ENCODE measurements around the gene ZNRF3. TPM values are rescaled to one million over a fixed set of nuclear protein-coding genes. Genes with fewer than 3 reads are reported as not detected.

Gene ZNRF3
- total RNA-seq, 2 donors from 2014 or later: 5.9 to 12.2 TPM

- Histone ChIP-seq H3K9me3 (no peaks in the 10 kb centered on the region), H3K36me3 (no peaks in the 10 kb centered on the region), H3K4me1 (no peaks in the 10 kb centered on the region), H3K27me3 (no peaks in the 10 kb centered on the region), H3K9ac (ENCODE audit: low read depth in 2 of 2, low read length in 2 of 2) (no peak overlapping the region), H3K27ac (peak overlapping the region; percentile 34), H3K4me3 (no peak overlapping the region)
- intact Hi-C loops (cut with DNase I): loop anchor here (10.0 kb wide), 2 partner anchors 110 to 200 kb away; no protein-coding TSS in a partner anchor
- no peak for TF ChIP-seq CTCF (IDR thresholded peaks at IDR 0.05)
- no peak for DNase-seq
Measured at GRCh38 chr22:29044657-29045176, 161.3 kb downstream of the ZNRF3 start.

- TF ChIP-seq CTCF (IDR thresholded peaks at IDR 0.05): no peak
- no peaks in the 10 kb centered on the region for H3K36me3 ChIP-seq
- intact Hi-C loops (cut with DNase I): loop anchor here (10.0 kb wide), 2 partner anchors 106 to 196 kb away; no protein-coding TSS in a partner anchor
- H3K4me1 ChIP-seq: no peaks in the 10 kb centered on the region
- H3K27ac ChIP-seq: no peak overlapping the region
- H3K9me3 ChIP-seq: no peaks in the 10 kb centered on the region
- no peaks in the 10 kb centered on the region for H3K27me3 ChIP-seq
- H3K4me3 ChIP-seq: no peak overlapping the region
- DNase-seq: no peak
- H3K9ac ChIP-seq (ENCODE audit: low read depth in 2 of 2, low read length in 2 of 2): no peak overlapping the region
Measured at GRCh38 chr22:29048822-29049654, 165.7 kb downstream of the ZNRF3 start.

DNA sequence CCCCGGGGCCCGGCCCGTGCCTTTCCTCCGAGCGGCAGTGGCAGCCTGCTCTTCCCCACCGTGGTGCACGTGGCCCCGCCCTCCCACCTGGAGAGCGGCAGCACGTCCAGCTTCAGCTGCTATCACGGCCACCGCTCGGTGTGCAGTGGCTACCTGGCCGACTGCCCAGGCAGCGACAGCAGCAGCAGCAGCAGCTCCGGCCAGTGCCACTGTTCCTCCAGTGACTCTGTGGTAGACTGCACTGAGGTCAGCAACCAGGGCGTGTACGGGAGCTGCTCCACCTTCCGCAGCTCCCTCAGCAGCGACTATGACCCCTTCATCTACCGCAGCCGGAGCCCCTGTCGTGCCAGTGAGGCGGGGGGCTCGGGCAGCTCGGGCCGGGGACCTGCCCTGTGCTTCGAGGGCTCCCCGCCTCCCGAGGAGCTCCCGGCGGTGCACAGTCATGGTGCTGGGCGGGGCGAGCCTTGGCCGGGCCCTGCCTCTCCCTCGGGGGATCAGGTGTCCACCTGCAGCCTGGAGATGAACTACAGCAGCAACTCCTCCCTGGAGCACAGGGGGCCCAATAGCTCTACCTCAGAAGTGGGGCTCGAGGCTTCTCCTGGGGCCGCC lies 166.4 kb downstream of the ZNRF3 start:
- Histone ChIP-seq H3K9ac (ENCODE audit: low read depth in 2 of 2, low read length in 2 of 2) (no peak overlapping the region), H3K36me3 (no peaks in the 10 kb centered on the region)
- no peak for DNase-seq

GRCh38 chr22:29050457-29050856 lies 167.1 kb downstream of the ZNRF3 start:
- no peak overlapping the region for H3K4me3 ChIP-seq
- intact Hi-C loops (cut with DNase I): no loop called here
- DNase-seq: no peak
- no peak for TF ChIP-seq CTCF (IDR thresholded peaks at IDR 0.05)
- H3K36me3 ChIP-seq: no peaks in the 10 kb centered on the region
- H3K27ac ChIP-seq: no peak overlapping the region
- no peaks in the 10 kb centered on the region for H3K27me3 ChIP-seq
- no peak overlapping the region for H3K9ac ChIP-seq (ENCODE audit: low read depth in 2 of 2, low read length in 2 of 2)
- H3K4me1 ChIP-seq: no peaks in the 10 kb centered on the region
- H3K9me3 ChIP-seq: no peaks in the 10 kb centered on the region

More for the DNA sequence above, 166.4 kb downstream of the ZNRF3 start:
- Histone ChIP-seq H3K4me3 (no peak overlapping the region), H3K9me3 (no peaks in the 10 kb centered on the region), H3K27ac (no peak overlapping the region), H3K27me3 (no peaks in the 10 kb centered on the region), H3K4me1 (no peaks in the 10 kb centered on the region)
- TF ChIP-seq CTCF (IDR thresholded peaks at IDR 0.05): no peak
- intact Hi-C loops (cut with DNase I): loop anchor here (10.0 kb wide), 2 partner anchors 105 to 195 kb away; no protein-coding TSS in a partner anchor

- no peak overlapping the region for H3K9ac ChIP-seq (ENCODE audit: low read depth in 2 of 2, low read length in 2 of 2)
- H3K4me3 ChIP-seq: no peak overlapping the region
- no peak overlapping the region for H3K27ac ChIP-seq
- H3K9me3 ChIP-seq: no peaks in the 10 kb centered on the region
- no peak for DNase-seq
- H3K36me3 ChIP-seq: no peaks in the 10 kb centered on the region
- H3K4me1 ChIP-seq: no peaks in the 10 kb centered on the region
- no peak for TF ChIP-seq CTCF (IDR thresholded peaks at IDR 0.05)
- no peaks in the 10 kb centered on the region for H3K27me3 ChIP-seq
- intact Hi-C loops (cut with DNase I): no loop called here
Measured at GRCh38 chr22:29053048-29053702, 169.8 kb downstream of the ZNRF3 start.
